ENCODE results near the gene LYPLA2.

LYPLA2 gene

GRCh38 chr1:23809751-23810171 is 18.8 kb downstream of the LYPLA2 start:
- Histone ChIP-seq H3K27ac (ENCODE audit: low read depth in 2 of 2, low read length in 2 of 2) (peak overlapping the region; percentile 53 to 65), H3K4me1 (ENCODE audit: control insufficient read depth in 2 of 2, insufficient read depth in 2 of 2, low read length in 2 of 2) (peaks cover 15 to 19% of the 10 kb centered on the region in 2 donors), H3K27me3 (ENCODE audit: control insufficient read depth in 2 of 2, insufficient read depth in 2 of 2, low read length in 2 of 2) (no peaks in the 10 kb centered on the region), H3K4me3 (ENCODE audit: low read length in 2 of 2) (no peak overlapping the region), H3K9me3 (ENCODE audit: control insufficient read depth in 2 of 2, low read length in 2 of 2) (no peaks in the 10 kb centered on the region), H3K9ac (ENCODE audit: low read depth in 1 of 2, low read length in 2 of 2) (peak overlapping the region in 1 of 2 donors; percentile 13), H3K36me3 (ENCODE audit: control insufficient read depth in 2 of 2, insufficient read depth in 2 of 2, low read length in 2 of 2) (peaks cover 27 to 33% of the 10 kb centered on the region in 2 donors)

- Histone ChIP-seq H3K4me1 (ENCODE audit: control insufficient read depth in 2 of 2, insufficient read depth in 2 of 2, low read length in 2 of 2) (peaks cover 15 to 19% of the 10 kb centered on the region in 2 donors), H3K4me3 (ENCODE audit: low read length in 2 of 2) (no peak overlapping the region), H3K9me3 (ENCODE audit: control insufficient read depth in 2 of 2, low read length in 2 of 2) (no peaks in the 10 kb centered on the region), H3K27me3 (ENCODE audit: control insufficient read depth in 2 of 2, insufficient read depth in 2 of 2, low read length in 2 of 2) (no peaks in the 10 kb centered on the region), H3K36me3 (ENCODE audit: control insufficient read depth in 2 of 2, insufficient read depth in 2 of 2, low read length in 2 of 2) (peaks cover 30 to 40% of the 10 kb centered on the region in 2 donors), H3K9ac (ENCODE audit: low read depth in 1 of 2, low read length in 2 of 2) (peak overlapping the region in 1 of 2 donors; percentile 14), H3K27ac (ENCODE audit: low read depth in 2 of 2, low read length in 2 of 2) (peak overlapping the region; percentile 53 to 65)
These were observed 20.0 kb downstream of the LYPLA2 start for GRCh38 chr1:23810818-23811540.

GRCh38 chr1:23814016-23814415 is 23.1 kb downstream of the LYPLA2 start:
- H3K4me3 ChIP-seq (ENCODE audit: low read length in 2 of 2) = no peak overlapping the region
- H3K9ac ChIP-seq (ENCODE audit: low read depth in 1 of 2, low read length in 2 of 2) = no peak overlapping the region
- H3K36me3 ChIP-seq (ENCODE audit: control insufficient read depth in 2 of 2, insufficient read depth in 2 of 2, low read length in 2 of 2) = peaks cover 34 to 50% of the 10 kb centered on the region in 2 donors
- H3K9me3 ChIP-seq (ENCODE audit: control insufficient read depth in 2 of 2, low read length in 2 of 2) = no peaks in the 10 kb centered on the region
- no peaks in the 10 kb centered on the region for H3K27me3 ChIP-seq (ENCODE audit: control insufficient read depth in 2 of 2, insufficient read depth in 2 of 2, low read length in 2 of 2)
- peaks cover 15 to 19% of the 10 kb centered on the region in 2 donors for H3K4me1 ChIP-seq (ENCODE audit: control insufficient read depth in 2 of 2, insufficient read depth in 2 of 2, low read length in 2 of 2)
- H3K27ac ChIP-seq (ENCODE audit: low read depth in 2 of 2, low read length in 2 of 2) = no peak overlapping the region

GRCh38 chr1:23816361-23816760 is 25.4 kb downstream of the LYPLA2 start:
- Histone ChIP-seq H3K4me3 (ENCODE audit: low read length in 2 of 2) (no peak overlapping the region), H3K27ac (ENCODE audit: low read depth in 2 of 2, low read length in 2 of 2) (no peak overlapping the region), H3K36me3 (ENCODE audit: control insufficient read depth in 2 of 2, insufficient read depth in 2 of 2, low read length in 2 of 2) (peaks cover 38 to 50% of the 10 kb centered on the region in 2 donors), H3K9me3 (ENCODE audit: control insufficient read depth in 2 of 2, low read length in 2 of 2) (no peaks in the 10 kb centered on the region), H3K27me3 (ENCODE audit: control insufficient read depth in 2 of 2, insufficient read depth in 2 of 2, low read length in 2 of 2) (no peaks in the 10 kb centered on the region), H3K9ac (ENCODE audit: low read depth in 1 of 2, low read length in 2 of 2) (no peak overlapping the region), H3K4me1 (ENCODE audit: control insufficient read depth in 2 of 2, insufficient read depth in 2 of 2, low read length in 2 of 2) (peaks cover under 1 to 2% of the 10 kb centered on the region in 2 donors)

- Histone ChIP-seq H3K4me3 (ENCODE audit: low read length in 2 of 2) (no peak overlapping the region), H3K36me3 (ENCODE audit: control insufficient read depth in 2 of 2, insufficient read depth in 2 of 2, low read length in 2 of 2) (peaks cover 38 to 49% of the 10 kb centered on the region in 2 donors), H3K27ac (ENCODE audit: low read depth in 2 of 2, low read length in 2 of 2) (no peak overlapping the region), H3K9ac (ENCODE audit: low read depth in 1 of 2, low read length in 2 of 2) (no peak overlapping the region), H3K4me1 (ENCODE audit: control insufficient read depth in 2 of 2, insufficient read depth in 2 of 2, low read length in 2 of 2) (no peaks in the 10 kb centered on the region), H3K9me3 (ENCODE audit: control insufficient read depth in 2 of 2, low read length in 2 of 2) (no peaks in the 10 kb centered on the region), H3K27me3 (ENCODE audit: control insufficient read depth in 2 of 2, insufficient read depth in 2 of 2, low read length in 2 of 2) (no peaks in the 10 kb centered on the region)
These were observed 26.0 kb downstream of the LYPLA2 start for GRCh38 chr1:23816906-23817305.

GRCh38 chr1:23817633-23818032 is 26.7 kb downstream of the LYPLA2 start:
- peaks cover 35 to 43% of the 10 kb centered on the region in 2 donors for H3K36me3 ChIP-seq (ENCODE audit: control insufficient read depth in 2 of 2, insufficient read depth in 2 of 2, low read length in 2 of 2)

GRCh38 chr1:23823767-23824166 is 32.8 kb downstream of the LYPLA2 start:
- Histone ChIP-seq H3K27me3 (ENCODE audit: control insufficient read depth in 2 of 2, insufficient read depth in 2 of 2, low read length in 2 of 2) (no peaks in the 10 kb centered on the region), H3K27ac (ENCODE audit: low read depth in 2 of 2, low read length in 2 of 2) (no peak overlapping the region), H3K4me1 (ENCODE audit: control insufficient read depth in 2 of 2, insufficient read depth in 2 of 2, low read length in 2 of 2) (peaks cover 3 to 10% of the 10 kb centered on the region in 2 donors), H3K9me3 (ENCODE audit: control insufficient read depth in 2 of 2, low read length in 2 of 2) (no peaks in the 10 kb centered on the region), H3K4me3 (ENCODE audit: low read length in 2 of 2) (no peak overlapping the region), H3K36me3 (ENCODE audit: control insufficient read depth in 2 of 2, insufficient read depth in 2 of 2, low read length in 2 of 2) (peaks cover under 1 to 4% of the 10 kb centered on the region in 2 donors), H3K9ac (ENCODE audit: low read depth in 1 of 2, low read length in 2 of 2) (no peak overlapping the region)

More at GRCh38 chr1:23817633-23818032, 26.7 kb downstream of the LYPLA2 start:
- H3K4me1 ChIP-seq (ENCODE audit: control insufficient read depth in 2 of 2, insufficient read depth in 2 of 2, low read length in 2 of 2) = no peaks in the 10 kb centered on the region
- no peak overlapping the region for H3K4me3 ChIP-seq (ENCODE audit: low read length in 2 of 2)
- no peak overlapping the region for H3K9ac ChIP-seq (ENCODE audit: low read depth in 1 of 2, low read length in 2 of 2)
- no peaks in the 10 kb centered on the region for H3K9me3 ChIP-seq (ENCODE audit: control insufficient read depth in 2 of 2, low read length in 2 of 2)
- no peaks in the 10 kb centered on the region for H3K27me3 ChIP-seq (ENCODE audit: control insufficient read depth in 2 of 2, insufficient read depth in 2 of 2, low read length in 2 of 2)
- no peak overlapping the region for H3K27ac ChIP-seq (ENCODE audit: low read depth in 2 of 2, low read length in 2 of 2)

GRCh38 chr1:23824711-23825075 is 33.7 kb downstream of the LYPLA2 start:
- Histone ChIP-seq H3K36me3 (ENCODE audit: control insufficient read depth in 2 of 2, insufficient read depth in 2 of 2, low read length in 2 of 2) (peaks cover 0 to 4% of the 10 kb centered on the region in 2 donors), H3K4me3 (ENCODE audit: low read length in 2 of 2) (peak overlapping the region; percentile 89 to 98), H3K4me1 (ENCODE audit: control insufficient read depth in 2 of 2, insufficient read depth in 2 of 2, low read length in 2 of 2) (peaks cover 3 to 10% of the 10 kb centered on the region in 2 donors), H3K27ac (ENCODE audit: low read depth in 2 of 2, low read length in 2 of 2) (peak overlapping the region; percentile 90 to 94), H3K9me3 (ENCODE audit: control insufficient read depth in 2 of 2, low read length in 2 of 2) (no peaks in the 10 kb centered on the region), H3K9ac (ENCODE audit: low read depth in 1 of 2, low read length in 2 of 2) (peak overlapping the region; percentile 99 to 100), H3K27me3 (ENCODE audit: control insufficient read depth in 2 of 2, insufficient read depth in 2 of 2, low read length in 2 of 2) (no peaks in the 10 kb centered on the region)

GRCh38 chr1:23825076-23825761 is 34.3 kb downstream of the LYPLA2 start, which contains the start of gene HMGCL:
Gene HMGCL, minus strand, starts transcription at chr1:23825429. Its CDS starts 14 bp downstream, at chr1:23825415.
- Histone ChIP-seq H3K27ac (ENCODE audit: low read depth in 2 of 2, low read length in 2 of 2) (peak within 1 kb of the TSS; percentile 90 to 94), H3K9ac (ENCODE audit: low read depth in 1 of 2, low read length in 2 of 2) (peak within 1 kb of the TSS; percentile 99 to 100), H3K9me3 (ENCODE audit: control insufficient read depth in 2 of 2, low read length in 2 of 2) (no peaks in the 10 kb centered on the region), H3K4me3 (ENCODE audit: low read length in 2 of 2) (peak within 1 kb of the TSS; percentile 89 to 98), H3K36me3 (ENCODE audit: control insufficient read depth in 2 of 2, insufficient read depth in 2 of 2, low read length in 2 of 2) (peaks cover 0 to 3% of the 10 kb centered on the region in 2 donors), H3K27me3 (ENCODE audit: control insufficient read depth in 2 of 2, insufficient read depth in 2 of 2, low read length in 2 of 2) (no peaks in the 10 kb centered on the region), H3K4me1 (ENCODE audit: control insufficient read depth in 2 of 2, insufficient read depth in 2 of 2, low read length in 2 of 2) (peaks cover 3 to 10% of the 10 kb centered on the region in 2 donors)

Data from mucosa of rectum (tissue), 2 donors.